Fibroblast of lung (primary cell): ENCODE measurements around the gene ZNF556.

Experiments
- EZH2 ChIP-seq: IDR thresholded peaks from 2 replicates; pipeline ENCODE4 v1.5.1; 2012; ENCODE audit warnings: low read length, control low read depth, mild to moderate bottlenecking; ENCODE audit errors: missing control alignments
- TF ChIP-seq, protein P1 (sequence below), 2 donors: IDR thresholded peaks in 1 of 2; conservative IDR thresholded peaks in 1 of 2; 1 replicate in 1 of 2; 2 replicates in 1 of 2; pipeline ENCODE4 v1.5.1; 2011 to 2012; ENCODE audit warnings: low read length in 2 of 2, control low read depth in 1 of 2, inconsistent platforms in 1 of 2, low read depth in 1 of 2, mild to moderate bottlenecking in 1 of 2

DNA sequence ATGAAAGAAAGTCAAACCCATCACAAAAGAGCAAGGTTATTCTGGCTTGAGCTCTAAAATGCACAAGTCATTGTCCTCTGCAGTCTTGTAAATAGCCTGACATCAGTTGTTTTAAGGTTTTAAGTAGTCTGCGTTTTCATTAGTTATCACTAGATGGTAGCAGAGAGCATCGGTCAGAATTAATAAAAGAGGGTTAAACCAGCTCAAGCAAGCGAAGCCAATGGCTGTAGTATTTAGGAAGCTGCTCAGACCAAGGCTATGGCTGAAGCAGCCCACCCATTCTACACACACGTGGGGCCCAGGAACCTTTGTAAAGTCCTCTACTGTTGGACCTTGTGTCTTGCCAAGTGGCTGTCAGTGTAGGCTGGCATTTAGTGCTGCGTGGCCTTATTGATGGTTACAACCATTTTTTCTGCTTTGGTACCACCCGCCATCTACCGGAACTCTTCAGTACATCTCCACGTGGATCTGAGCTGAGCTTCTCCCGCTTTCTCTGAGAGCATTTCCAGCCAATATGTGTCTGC lies 20.3 kb downstream of the ZNF556 start:
- TF ChIP-seq, protein P1, sequence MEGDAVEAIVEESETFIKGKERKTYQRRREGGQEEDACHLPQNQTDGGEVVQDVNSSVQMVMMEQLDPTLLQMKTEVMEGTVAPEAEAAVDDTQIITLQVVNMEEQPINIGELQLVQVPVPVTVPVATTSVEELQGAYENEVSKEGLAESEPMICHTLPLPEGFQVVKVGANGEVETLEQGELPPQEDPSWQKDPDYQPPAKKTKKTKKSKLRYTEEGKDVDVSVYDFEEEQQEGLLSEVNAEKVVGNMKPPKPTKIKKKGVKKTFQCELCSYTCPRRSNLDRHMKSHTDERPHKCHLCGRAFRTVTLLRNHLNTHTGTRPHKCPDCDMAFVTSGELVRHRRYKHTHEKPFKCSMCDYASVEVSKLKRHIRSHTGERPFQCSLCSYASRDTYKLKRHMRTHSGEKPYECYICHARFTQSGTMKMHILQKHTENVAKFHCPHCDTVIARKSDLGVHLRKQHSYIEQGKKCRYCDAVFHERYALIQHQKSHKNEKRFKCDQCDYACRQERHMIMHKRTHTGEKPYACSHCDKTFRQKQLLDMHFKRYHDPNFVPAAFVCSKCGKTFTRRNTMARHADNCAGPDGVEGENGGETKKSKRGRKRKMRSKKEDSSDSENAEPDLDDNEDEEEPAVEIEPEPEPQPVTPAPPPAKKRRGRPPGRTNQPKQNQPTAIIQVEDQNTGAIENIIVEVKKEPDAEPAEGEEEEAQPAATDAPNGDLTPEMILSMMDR (conservative IDR thresholded peaks at IDR 0.05 in 1 of 2, IDR thresholded peaks at IDR 0.05 in 1 of 2; ENCODE audit: low read depth in 1 of 2, low read length in 2 of 2): peak; percentile 42 to 65
- no peak for TF ChIP-seq EZH2
